GM10248 (cell line): ENCODE data around the gene CES3.

Experiments
- CTCF ChIA-PET: fragments of 300-600 bp; sonication (Branson Sonifier 250); formaldehyde crosslinking; extraction: SDS; loops from one replicate; lab custom pipeline; 2021; ENCODE audit warnings: antibody characterized with exemption; lab: Yijun Ruan, JAX
- POLR2A ChIA-PET: fragments of 350-650 bp; sonication (Branson Sonifier 250); formaldehyde crosslinking; extraction: SDS; loops from one replicate; lab custom pipeline; 2020; ENCODE audit warnings: antibody characterized with exemption; lab: Yijun Ruan, JAX
- DNase-seq: peaks from one replicate; pipeline ENCODE4 v3.0.0; 2012; ENCODE audit errors: extremely low spot score
- TF ChIP-seq, protein P1 (sequence below): IDR thresholded peaks from 2 replicates; pipeline ENCODE4 v1.5.1; 2012; ENCODE audit warnings: mild to moderate bottlenecking, low read depth; ENCODE audit errors: extremely low read depth, missing control alignments, control extremely low read depth

Gene CES3

GRCh38 chr16:67015313-67015731, 54.3 kb downstream of the CES3 start:
- ChIA-PET CTCF (interaction anchor here (1.3 to 8.7 kb wide), 3 partner anchors 88 to 174 kb away, joined by 3 to 207 read pairs (median 169); partner anchors contain the start of genes B3GNT9, EXOC3L1, FBXL8 and TRADD), POLR2A (interaction anchor here (0.7 kb wide), 1 partner anchor 71 kb away, joined by 4 read pairs; no protein-coding TSS in a partner anchor)
- DNase-seq = no peak
- TF ChIP-seq, protein P1, sequence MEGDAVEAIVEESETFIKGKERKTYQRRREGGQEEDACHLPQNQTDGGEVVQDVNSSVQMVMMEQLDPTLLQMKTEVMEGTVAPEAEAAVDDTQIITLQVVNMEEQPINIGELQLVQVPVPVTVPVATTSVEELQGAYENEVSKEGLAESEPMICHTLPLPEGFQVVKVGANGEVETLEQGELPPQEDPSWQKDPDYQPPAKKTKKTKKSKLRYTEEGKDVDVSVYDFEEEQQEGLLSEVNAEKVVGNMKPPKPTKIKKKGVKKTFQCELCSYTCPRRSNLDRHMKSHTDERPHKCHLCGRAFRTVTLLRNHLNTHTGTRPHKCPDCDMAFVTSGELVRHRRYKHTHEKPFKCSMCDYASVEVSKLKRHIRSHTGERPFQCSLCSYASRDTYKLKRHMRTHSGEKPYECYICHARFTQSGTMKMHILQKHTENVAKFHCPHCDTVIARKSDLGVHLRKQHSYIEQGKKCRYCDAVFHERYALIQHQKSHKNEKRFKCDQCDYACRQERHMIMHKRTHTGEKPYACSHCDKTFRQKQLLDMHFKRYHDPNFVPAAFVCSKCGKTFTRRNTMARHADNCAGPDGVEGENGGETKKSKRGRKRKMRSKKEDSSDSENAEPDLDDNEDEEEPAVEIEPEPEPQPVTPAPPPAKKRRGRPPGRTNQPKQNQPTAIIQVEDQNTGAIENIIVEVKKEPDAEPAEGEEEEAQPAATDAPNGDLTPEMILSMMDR = peak; percentile 19

DNA sequence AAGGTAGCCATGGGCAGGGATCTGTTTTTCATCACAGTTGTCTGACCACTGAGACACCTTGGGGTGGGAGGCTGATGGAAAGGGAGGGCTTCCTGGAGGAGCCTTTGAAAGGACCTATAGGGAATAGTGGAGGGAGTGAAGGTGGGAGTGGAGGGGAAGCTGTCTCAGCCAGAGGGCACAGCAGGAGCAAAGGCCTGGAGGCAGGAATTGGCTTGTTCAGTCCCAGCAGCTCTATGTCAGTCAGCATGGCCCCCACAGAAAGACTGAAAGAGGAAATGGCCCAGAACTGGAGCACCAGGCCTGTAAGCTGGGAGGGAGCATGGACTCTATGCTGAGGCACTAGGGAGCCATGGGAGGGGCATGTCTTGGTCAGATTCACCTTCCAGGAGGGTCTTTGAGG, 55.1 kb downstream of the CES3 start:
- TF ChIP-seq, protein P1 = no peak
- POLR2A ChIA-PET = interaction anchor here (0.6 kb wide), 1 partner anchor 120 kb away, joined by 3 read pairs; no protein-coding TSS in a partner anchor
- CTCF ChIA-PET = interaction anchor here (1.3 to 8.7 kb wide), 8 partner anchors 11 to 174 kb away, joined by 3 to 207 read pairs (median 33); partner anchors contain the start of genes B3GNT9, CBFB, CES3 and EXOC3L1
- no peak for DNase-seq

DNA sequence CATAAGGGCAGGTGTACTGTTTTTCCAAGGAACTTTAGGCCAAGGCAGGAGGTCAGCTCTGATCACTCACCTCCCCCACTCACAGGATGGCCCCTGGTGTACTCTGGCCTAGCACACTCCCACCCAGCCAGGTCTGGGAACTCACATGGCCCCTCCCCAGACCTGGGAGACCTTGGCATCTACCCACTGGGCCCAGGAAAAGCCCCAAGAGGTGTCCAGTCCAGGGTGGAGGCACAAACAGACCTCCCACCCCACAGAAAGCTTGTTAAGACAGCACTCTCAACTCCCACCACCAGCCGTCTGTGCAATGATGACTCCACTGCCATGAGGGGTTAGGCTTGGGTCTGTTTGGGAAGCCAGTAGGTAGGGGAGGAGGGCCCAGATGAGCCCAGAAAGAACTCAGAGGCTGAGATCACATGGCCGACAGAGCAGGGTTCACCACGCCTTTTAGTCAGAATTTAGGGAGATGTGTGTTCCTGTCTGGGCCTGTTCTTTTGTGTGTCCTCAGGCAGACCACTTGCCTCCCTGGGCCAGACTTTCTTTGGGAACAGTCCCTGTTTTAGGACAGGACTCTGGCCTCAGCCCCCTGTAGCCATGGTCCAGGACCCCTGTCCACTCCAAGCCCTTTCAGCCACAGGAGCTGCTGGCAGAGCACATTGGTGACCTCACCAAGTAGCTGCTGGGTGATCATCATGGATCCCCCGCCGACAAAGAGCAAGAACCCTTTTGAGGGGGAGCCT, 55.8 kb downstream of the CES3 start:
- CTCF ChIA-PET = interaction anchor here (1.0 to 8.7 kb wide), 37 partner anchors 8 to 217 kb away, joined by 3 to 207 read pairs (median 10); partner anchors contain the start of genes B3GNT9, CBFB, CES3 and EXOC3L1
- no peak for DNase-seq
- TF ChIP-seq, protein P1 = no peak
- POLR2A ChIA-PET = interaction anchor here (0.6 kb wide), 1 partner anchor 119 kb away, joined by 3 read pairs; no protein-coding TSS in a partner anchor

GRCh38 chr16:67017421-67017750, 56.3 kb downstream of the CES3 start:
- ChIA-PET POLR2A (interaction anchor here (0.5 to 1.0 kb wide), 3 partner anchors 122 to 1067 kb away, joined by 4 to 10 read pairs (median 4); partner anchors contain the start of gene B3GNT9), CTCF (interaction anchor here (0.6 to 8.7 kb wide), 55 partner anchors 8 to 384 kb away, joined by 3 to 207 read pairs (median 7); partner anchors contain the start of genes B3GNT9, CBFB, CES3 and EXOC3L1)
- TF ChIP-seq, protein P1 = no peak

DNA sequence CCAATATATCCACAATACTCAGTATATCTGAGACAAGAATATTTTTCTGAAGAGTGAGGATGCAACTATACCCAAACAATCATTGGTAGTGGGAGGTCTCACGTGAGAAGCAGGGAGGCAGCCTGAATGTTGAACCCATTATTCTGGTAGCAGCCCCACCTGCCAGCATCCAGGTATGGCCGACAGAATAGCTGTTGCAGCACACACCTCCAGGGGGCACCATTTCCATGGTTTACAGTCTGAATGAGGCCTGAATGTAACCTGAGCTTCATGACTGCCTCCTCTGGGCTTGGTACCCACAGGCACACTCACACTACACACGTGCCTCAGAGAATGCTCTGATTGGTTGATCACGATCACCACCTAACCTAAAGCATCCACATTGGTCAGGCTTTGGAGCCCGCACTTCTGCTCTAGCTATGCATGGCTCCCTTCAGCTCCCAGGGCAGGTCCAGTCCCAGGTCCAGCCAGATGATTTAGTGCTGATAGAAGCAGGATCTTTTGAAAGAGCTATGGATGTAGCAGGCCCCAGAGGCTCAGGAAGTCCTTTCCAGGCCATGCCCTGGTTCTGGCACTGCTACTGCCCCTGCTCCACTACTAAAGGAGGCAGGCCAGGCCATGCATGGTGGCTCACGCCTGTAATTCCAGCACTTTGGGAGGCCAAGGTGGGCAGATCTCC, 56.9 kb downstream of the CES3 start:
- TF ChIP-seq, protein P1 = peak; percentile 86
- CTCF ChIA-PET = interaction anchor here (0.6 to 8.7 kb wide), 68 partner anchors 9 to 384 kb away, joined by 3 to 207 read pairs (median 6); partner anchors contain the start of genes B3GNT9, CBFB, CES3 and EXOC3L1
- POLR2A ChIA-PET = interaction anchor here (0.5 to 1.0 kb wide), 3 partner anchors 121 to 1067 kb away, joined by 4 to 10 read pairs (median 4); partner anchors contain the start of gene B3GNT9

More at GRCh38 chr16:67017421-67017750, 56.3 kb downstream of the CES3 start:
- no peak for DNase-seq

GRCh38 chr16:67019171-67019570, 58.1 kb downstream of the CES3 start:
- CTCF ChIA-PET = interaction anchor here (1.0 to 8.7 kb wide), 26 partner anchors 8 to 209 kb away, joined by 3 to 207 read pairs (median 12); partner anchors contain the start of genes B3GNT9, CBFB, CES3 and FBXL8
- DNase-seq = peak; percentile 1
- TF ChIP-seq, protein P1 = no peak
- POLR2A ChIA-PET = no interaction called here

More for the DNA sequence above, 56.9 kb downstream of the CES3 start:
- peak; percentile 83 for DNase-seq
